Neural crest cell (in vitro differentiated cells): Measurements from ENCODE around the gene PTPRG. TPM values are rescaled to one million over a fixed set of nuclear protein-coding genes. Genes with fewer than 3 reads are reported as not detected.

Experiments used
- DNase-seq: peaks from one replicate; pipeline ENCODE4 v3.0.0; 2021; ENCODE audit warnings: low read depth, mixed read lengths, low spot score
- H3K27ac Mint-ChIP-seq: one replicate; pipeline ENCODE4 v1.8.0; 2021; ENCODE audit warnings: mild to moderate bottlenecking, mixed read lengths; ENCODE audit not compliant: unreplicated experiment
- H3K27me3 Mint-ChIP-seq: 2 replicates; pipeline ENCODE4 v1.8.0; 2021; ENCODE audit warnings: low read depth, mild to moderate bottlenecking, mixed read lengths
- H3K36me3 Mint-ChIP-seq: 2 replicates; pipeline ENCODE4 v1.8.0; 2021; ENCODE audit warnings: low read depth, mild to moderate bottlenecking, mixed read lengths
- H3K4me1 Mint-ChIP-seq: 2 replicates; pipeline ENCODE4 v1.8.0; 2021; ENCODE audit warnings: mixed read lengths
- H3K4me3 Mint-ChIP-seq: one replicate; pipeline ENCODE4 v1.8.0; 2021; ENCODE audit warnings: mild to moderate bottlenecking, mixed read lengths
- H3K9me3 Mint-ChIP-seq: 2 replicates; pipeline ENCODE4 v1.8.0; 2021; ENCODE audit warnings: mixed read lengths
- total RNA-seq: library from RNA; stranded (reverse); gene quantifications from 2 replicates; pipeline ENCODE4 v1.2.1, GENCODE V29; 2021
- TF ChIP-seq, protein P1 (sequence below): fragments of 200-600 bp; sonication (generic); conservative IDR thresholded peaks from 2 replicates; pipeline ENCODE4 v1.5.0; 2021; ENCODE audit warnings: antibody characterized with exemption, mild to moderate bottlenecking

Gene PTPRG
- total RNA-seq, 1 donor from 2014 or later, result 41.2 TPM

DNA sequence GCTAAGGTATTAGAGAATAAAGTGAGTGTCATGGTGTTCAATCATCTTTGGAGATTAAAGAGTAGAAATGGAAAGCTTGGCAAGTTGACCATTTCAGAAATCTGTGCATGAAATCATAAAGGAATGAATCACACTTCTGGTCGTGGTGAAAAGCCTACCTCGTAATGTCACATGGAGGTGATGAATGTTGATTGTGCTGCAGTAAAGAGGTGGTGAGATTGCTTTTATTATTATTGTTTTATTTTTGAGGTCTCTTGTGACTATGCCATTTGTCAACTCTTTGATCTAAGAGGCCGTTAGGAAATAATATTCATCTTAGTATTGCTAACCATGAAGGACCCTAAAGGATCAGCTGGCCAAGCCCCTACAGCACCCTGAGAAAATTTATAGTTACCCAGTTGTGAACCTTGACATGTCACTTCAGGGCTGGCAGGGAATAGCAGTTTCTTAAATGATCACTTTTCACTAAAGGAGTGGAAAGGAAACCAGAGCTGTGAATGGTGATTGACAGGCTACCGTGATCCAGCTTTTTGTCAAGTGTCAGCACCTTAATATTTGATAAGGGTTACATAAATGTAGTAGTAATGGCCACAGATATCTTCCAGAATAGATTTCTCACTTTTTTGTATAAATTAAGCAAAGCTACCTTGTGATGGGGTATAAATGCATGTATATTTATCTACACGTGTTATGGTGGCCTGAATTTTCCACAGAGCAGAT lies 203.9 kb downstream of the PTPRG start:
- Mint-ChIP-seq H3K27me3 (no peaks in the 10 kb centered on the region), H3K9me3 (peaks cover 9% of the 10 kb centered on the region), H3K27ac (no peak overlapping the region), H3K36me3 (no peaks in the 10 kb centered on the region), H3K4me1 (peaks cover 7% of the 10 kb centered on the region), H3K4me3 (no peak overlapping the region)
- no peak for DNase-seq
- TF ChIP-seq, protein P1, sequence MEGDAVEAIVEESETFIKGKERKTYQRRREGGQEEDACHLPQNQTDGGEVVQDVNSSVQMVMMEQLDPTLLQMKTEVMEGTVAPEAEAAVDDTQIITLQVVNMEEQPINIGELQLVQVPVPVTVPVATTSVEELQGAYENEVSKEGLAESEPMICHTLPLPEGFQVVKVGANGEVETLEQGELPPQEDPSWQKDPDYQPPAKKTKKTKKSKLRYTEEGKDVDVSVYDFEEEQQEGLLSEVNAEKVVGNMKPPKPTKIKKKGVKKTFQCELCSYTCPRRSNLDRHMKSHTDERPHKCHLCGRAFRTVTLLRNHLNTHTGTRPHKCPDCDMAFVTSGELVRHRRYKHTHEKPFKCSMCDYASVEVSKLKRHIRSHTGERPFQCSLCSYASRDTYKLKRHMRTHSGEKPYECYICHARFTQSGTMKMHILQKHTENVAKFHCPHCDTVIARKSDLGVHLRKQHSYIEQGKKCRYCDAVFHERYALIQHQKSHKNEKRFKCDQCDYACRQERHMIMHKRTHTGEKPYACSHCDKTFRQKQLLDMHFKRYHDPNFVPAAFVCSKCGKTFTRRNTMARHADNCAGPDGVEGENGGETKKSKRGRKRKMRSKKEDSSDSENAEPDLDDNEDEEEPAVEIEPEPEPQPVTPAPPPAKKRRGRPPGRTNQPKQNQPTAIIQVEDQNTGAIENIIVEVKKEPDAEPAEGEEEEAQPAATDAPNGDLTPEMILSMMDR, result no peak

DNA sequence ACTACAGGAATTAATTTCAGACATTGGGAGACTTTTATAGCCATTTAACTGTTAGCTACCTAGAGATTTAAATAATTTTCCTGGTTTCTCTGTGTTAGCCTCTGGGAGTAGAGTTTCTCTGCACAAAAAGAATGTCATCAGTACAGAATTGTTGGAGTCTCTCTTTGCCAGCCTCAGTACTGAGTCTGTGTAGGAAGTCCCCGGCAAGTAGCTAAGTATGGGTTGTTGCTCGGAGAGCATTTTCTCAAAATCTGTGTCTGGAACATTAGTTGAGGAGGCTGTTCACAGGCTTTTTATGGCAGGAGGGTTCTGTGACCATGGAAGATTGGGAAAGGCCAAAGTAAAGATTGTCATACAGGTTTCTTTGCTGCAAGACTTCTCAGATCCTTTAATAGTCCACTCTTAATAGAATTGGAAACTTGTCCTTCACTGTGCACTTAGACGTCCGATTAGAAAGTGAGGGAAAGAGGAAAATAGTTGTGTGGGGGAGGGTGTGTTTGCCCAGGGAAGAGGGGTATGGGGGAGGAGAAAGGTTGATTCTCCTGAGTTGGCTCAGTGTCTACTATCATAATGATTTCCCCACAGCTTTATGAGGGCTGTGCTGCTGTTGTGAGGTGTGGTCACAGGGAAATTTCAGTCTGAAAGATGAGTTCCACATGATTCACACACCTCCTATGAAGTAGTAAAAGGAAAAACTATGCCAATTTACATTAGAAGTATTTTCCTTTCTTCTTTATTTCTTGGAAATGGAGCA lies 207.1 kb downstream of the PTPRG start:
- no peak overlapping the region for H3K27ac Mint-ChIP-seq

DNA sequence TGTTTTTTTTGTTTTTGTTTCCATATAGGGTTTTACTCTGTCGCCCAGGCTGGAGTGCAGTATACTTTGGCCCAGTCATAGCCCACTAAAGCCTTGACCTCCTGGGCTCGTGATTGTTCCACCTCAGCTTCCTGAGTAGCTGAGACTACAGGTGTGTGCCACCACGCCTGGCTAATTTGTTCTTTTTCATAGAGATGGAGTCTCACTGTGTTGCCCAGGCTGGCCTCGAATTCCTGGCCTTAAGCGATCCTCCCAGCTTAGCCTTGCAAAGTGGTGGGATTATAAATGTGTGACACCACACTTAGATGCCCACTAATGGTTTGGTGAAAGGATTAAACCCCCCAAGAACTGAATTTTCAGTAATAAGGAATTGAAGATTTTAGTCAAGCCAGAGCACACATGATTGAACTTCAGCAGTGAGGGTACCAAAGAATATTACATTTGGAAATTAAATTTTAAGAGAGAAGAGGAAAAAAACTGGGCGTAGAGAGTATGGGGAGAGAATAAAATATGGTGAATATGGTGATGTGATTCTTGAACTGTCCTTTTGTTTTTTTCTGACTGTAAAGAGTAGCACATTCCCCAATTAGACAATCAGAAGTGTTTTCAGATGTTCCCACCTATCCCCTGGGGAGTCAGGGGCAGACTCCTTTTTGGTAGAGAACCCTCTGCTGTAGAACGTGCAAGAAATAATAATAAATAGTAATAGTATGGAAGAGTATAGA lies 208.1 kb downstream of the PTPRG start:
- TF ChIP-seq, protein P1, result no peak
- Mint-ChIP-seq H3K36me3 (no peaks in the 10 kb centered on the region), H3K9me3 (peaks cover 2% of the 10 kb centered on the region), H3K4me3 (no peak overlapping the region), H3K27me3 (no peaks in the 10 kb centered on the region), H3K4me1 (peaks cover 11% of the 10 kb centered on the region), H3K27ac (no peak overlapping the region)
- no peak for DNase-seq

More for the DNA sequence above, 207.1 kb downstream of the PTPRG start:
- H3K9me3 Mint-ChIP-seq, result peaks cover 2% of the 10 kb centered on the region
- peaks cover 7% of the 10 kb centered on the region for H3K4me1 Mint-ChIP-seq
- DNase-seq, result no peak
- TF ChIP-seq, protein P1, result no peak
- H3K36me3 Mint-ChIP-seq, result no peaks in the 10 kb centered on the region
- H3K4me3 Mint-ChIP-seq, result no peak overlapping the region
- no peaks in the 10 kb centered on the region for H3K27me3 Mint-ChIP-seq

DNA sequence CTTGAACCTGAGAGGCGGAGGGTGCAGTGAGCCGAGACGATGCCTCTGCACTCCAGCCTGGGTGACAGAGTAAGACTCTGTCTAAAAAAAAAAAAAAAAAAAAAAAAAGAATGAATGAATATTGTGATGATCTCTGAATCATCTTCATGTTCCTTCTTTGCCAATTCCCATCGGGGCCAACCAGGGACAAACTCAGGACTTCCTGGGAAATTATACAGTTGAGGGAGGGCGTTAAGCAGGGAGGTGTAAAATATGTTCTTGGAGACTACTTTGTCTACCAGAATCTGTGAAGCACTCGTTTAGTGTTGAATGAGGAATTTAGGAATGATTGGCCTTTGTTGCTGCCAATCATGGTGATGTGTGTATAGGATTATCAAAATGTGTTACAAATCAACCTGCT lies 210.6 kb downstream of the PTPRG start:
- TF ChIP-seq, protein P1, result no peak
- Mint-ChIP-seq H3K4me1 (peaks cover 11% of the 10 kb centered on the region), H3K27ac (no peak overlapping the region), H3K36me3 (no peaks in the 10 kb centered on the region), H3K4me3 (no peak overlapping the region), H3K27me3 (no peaks in the 10 kb centered on the region), H3K9me3 (peaks cover 2% of the 10 kb centered on the region)
- no peak for DNase-seq

DNA sequence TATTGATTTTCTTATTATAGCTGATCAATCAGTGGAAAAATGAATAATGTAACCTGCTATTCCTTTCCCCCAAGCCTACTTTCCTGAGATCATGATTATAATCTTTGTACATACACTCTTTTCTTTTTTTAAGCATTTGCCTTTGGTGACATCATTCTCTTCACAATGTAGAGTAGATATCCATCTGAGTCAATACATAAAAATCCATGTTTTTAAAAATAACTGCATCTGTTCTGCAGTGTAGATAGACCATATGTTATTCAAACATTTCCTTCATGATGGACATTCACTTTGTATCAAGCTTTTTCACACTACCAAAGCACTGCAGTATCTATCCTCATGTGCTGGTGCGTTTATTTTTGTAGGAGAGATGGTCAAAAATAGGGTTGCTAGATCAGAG lies 211.1 kb downstream of the PTPRG start:
- Mint-ChIP-seq H3K27me3 (no peaks in the 10 kb centered on the region), H3K4me1 (peaks cover 11% of the 10 kb centered on the region), H3K36me3 (no peaks in the 10 kb centered on the region), H3K4me3 (no peak overlapping the region), H3K27ac (no peak overlapping the region), H3K9me3 (peaks cover 2% of the 10 kb centered on the region)
- TF ChIP-seq, protein P1, result no peak
- no peak for DNase-seq
